PC-9 (cell line): ENCODE data around the gene STK38L.

Experiments used
- CTCF ChIP-seq: fragments of 200-600 bp; sonication (generic); conservative IDR thresholded peaks from 2 replicates; pipeline ENCODE4 v1.6.1; 2017; ENCODE audit warnings: mixed run types, antibody characterized with exemption, mild to moderate bottlenecking, moderate library complexity
- EZH2 ChIP-seq: fragments of 200-600 bp; sonication (generic); IDR thresholded peaks from 2 replicates; pipeline ENCODE4 v1.8.0; 2017; ENCODE audit warnings: antibody characterized with exemption, low read depth

- TF ChIP-seq CTCF (no peak), EZH2 (no peak)
Observed at GRCh38 chr12:27303139-27304111, 59.3 kb downstream of the STK38L start.
